Right lobe of liver (tissue), 6 donors: ENCODE data around the gene KIF5C. TPM values are rescaled to one million over a fixed set of nuclear protein-coding genes. Genes with fewer than 3 reads are reported as not detected.

Experiments
- ATAC-seq, 4 donors: fragments of 200-7000 bp; cut with Tn5 transposase; one replicate each; pipeline ENCODE4 v1.9.1; 2020; ENCODE audit warnings: mild to moderate bottlenecking in 4 of 4, moderate library complexity in 4 of 4
- DNase-seq, 3 donors: peaks; one replicate each; pipeline ENCODE4 v3.0.0-alpha.2; 2020
- H3K27ac ChIP-seq, 3 donors: fragments of 200-600 bp; one replicate each; pipeline ENCODE4 v1.8.0; 2022
- H3K27me3 ChIP-seq, 2 donors: fragments of 200-600 bp; one replicate each; pipeline ENCODE4 v1.8.0; 2022
- H3K36me3 ChIP-seq, 4 donors: fragments of 200-600 bp; sonication (generic) in 1 of 4; one replicate each; pipeline versions ENCODE4 v1.5.1 to v1.8.0; 2017 to 2022; ENCODE audit warnings: control low read depth in 1 of 4
- H3K4me1 ChIP-seq, 4 donors: fragments of 200-600 bp; sonication (generic) in 1 of 4; one replicate each; pipeline versions ENCODE4 v1.5.1 to v1.8.0; 2017 to 2022; ENCODE audit warnings: control low read depth in 1 of 4
- H3K4me3 ChIP-seq, 3 donors: fragments of 200-600 bp; one replicate each; pipeline ENCODE4 v1.8.0; 2022
- H3K9me3 ChIP-seq, 4 donors: fragments of 200-600 bp; sonication (generic) in 1 of 4; one replicate each; pipeline versions ENCODE4 v1.5.1 to v1.8.0; 2017 to 2022; ENCODE audit warnings: control low read depth in 1 of 4
- POLR2A ChIP-seq: fragments of 450-650 bp; IDR thresholded peaks from one replicate; pipeline ENCODE4 v1.6.1; 2017; ENCODE audit warnings: antibody characterized with exemption, mild to moderate bottlenecking
- WGBS: methylation state at CpG from one replicate; pipeline ENCODE4 v1.1.6; 2018; ENCODE audit warnings: low coverage, low lambda C conversion rate; ENCODE audit not compliant: insufficient coverage; ENCODE audit errors: missing lambda C conversion rate; 5-methylcytosine and 5-hydroxymethylcytosine counted together
- intact Hi-C, 2 donors: fragments of 100-400 bp; cut with DNase I; formaldehyde crosslinking; loops; one replicate each; pipeline versions ENCODE4 v1.11.2 to v1.14.1; 2022
- total RNA-seq, 6 experiments: library from RNA; depleted of rRNA in 2 of 6; stranded (reverse); fragments of >200 nt in 2 of 6; fragmentation: NEBNext Ultra II Directional in 3 of 6; extraction: Animal tissue kit (Norgen Biotek cat#: 25700) in 3 of 6; gene quantifications; one replicate each; pipeline versions ENCODE4 v1.1.0 to v1.2.4, GENCODE V29; 2016 to 2023
- TF ChIP-seq, protein P1 (sequence below), 4 donors: fragments of 200-600 bp in 3 of 4; fragments of 450-650 bp in 1 of 4; IDR thresholded peaks; one replicate each; pipeline versions ENCODE4 v1.5.1 to v1.8.0; 2016 to 2022; ENCODE audit warnings: antibody characterized with exemption in 4 of 4, mild to moderate bottlenecking in 2 of 4
- donor health status: DM: no; HTN: yes; CAD: no.
- donor health status: DM: no; HTN: no; CAD: no.
- donor health status: DM: no; HTN: no; CAD: no.
- donor health status: DM: no; HTN: yes; CAD: no.
- donor health status: DM: no; HTN: yes; CAD: no.

KIF5C gene
- total RNA-seq, 6 experiments from 2014 or later = 0.07 to 1.1 (median 0.34) TPM

DNA sequence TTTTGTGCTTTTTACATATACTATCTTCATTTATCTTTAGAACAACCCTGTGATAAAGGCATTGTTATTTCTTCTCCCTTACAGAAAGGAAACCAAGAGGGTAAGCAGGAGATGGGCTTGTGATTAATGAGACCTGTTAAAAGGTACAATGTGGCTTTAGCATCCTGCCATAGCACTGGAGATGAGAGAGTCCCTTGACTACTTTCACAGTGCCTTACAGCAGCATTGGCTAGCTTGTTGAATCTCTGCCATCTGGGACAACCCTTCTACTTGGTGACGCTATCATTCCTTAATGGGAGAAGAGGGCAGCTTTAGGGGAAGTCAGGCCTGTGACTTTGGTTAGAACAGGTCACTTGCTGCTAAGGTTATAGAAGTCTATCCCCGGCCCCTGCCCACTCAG is 95.4 kb downstream of the KIF5C start:
- 94% methylated on average over 2 of the region's 2 CpGs for WGBS
- Histone ChIP-seq H3K4me3 (no peak overlapping the region), H3K9me3 (no peaks in the 10 kb centered on the region), H3K27ac (no peak overlapping the region), H3K4me1 (peaks cover 0 to 6% (median 0%) of the 10 kb centered on the region in 4 donors), H3K27me3 (no peaks in the 10 kb centered on the region), H3K36me3 (no peaks in the 10 kb centered on the region)
- intact Hi-C loops = no loop called here
- ATAC-seq (no peak), DNase-seq (no peak)
- no peak for TF ChIP-seq POLR2A
- TF ChIP-seq, protein P1, sequence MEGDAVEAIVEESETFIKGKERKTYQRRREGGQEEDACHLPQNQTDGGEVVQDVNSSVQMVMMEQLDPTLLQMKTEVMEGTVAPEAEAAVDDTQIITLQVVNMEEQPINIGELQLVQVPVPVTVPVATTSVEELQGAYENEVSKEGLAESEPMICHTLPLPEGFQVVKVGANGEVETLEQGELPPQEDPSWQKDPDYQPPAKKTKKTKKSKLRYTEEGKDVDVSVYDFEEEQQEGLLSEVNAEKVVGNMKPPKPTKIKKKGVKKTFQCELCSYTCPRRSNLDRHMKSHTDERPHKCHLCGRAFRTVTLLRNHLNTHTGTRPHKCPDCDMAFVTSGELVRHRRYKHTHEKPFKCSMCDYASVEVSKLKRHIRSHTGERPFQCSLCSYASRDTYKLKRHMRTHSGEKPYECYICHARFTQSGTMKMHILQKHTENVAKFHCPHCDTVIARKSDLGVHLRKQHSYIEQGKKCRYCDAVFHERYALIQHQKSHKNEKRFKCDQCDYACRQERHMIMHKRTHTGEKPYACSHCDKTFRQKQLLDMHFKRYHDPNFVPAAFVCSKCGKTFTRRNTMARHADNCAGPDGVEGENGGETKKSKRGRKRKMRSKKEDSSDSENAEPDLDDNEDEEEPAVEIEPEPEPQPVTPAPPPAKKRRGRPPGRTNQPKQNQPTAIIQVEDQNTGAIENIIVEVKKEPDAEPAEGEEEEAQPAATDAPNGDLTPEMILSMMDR (IDR thresholded peaks at IDR 0.05) = no peak

DNA sequence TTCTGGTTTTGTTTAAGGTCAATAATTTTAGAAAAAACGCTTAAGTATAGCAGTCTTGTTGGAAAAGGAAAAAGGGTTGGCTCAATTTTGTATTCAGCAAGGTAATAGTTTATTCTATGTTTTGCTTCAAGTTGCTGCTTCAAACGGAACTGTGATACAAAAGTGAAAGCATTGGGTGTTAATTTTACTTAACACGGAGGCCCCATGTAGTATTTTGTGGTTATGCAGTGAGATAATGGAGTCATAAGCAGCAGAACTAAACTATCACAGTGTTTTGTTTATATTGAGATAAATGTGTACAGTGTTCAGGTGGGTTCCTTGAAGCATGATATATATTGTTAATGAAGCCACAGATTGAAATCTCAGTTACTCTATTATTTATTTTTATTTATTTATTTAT is 96.5 kb downstream of the KIF5C start:
- TF ChIP-seq, protein P1 (IDR thresholded peaks at IDR 0.05) = no peak
- TF ChIP-seq POLR2A = no peak
- peaks cover 0 to 6% (median 0%) of the 10 kb centered on the region in 4 donors for H3K4me1 ChIP-seq
- no peak overlapping the region for H3K27ac ChIP-seq
- peak in 1 of 4 donors; percentile 45 for ATAC-seq
- intact Hi-C loops = no loop called here
- no peaks in the 10 kb centered on the region for H3K27me3 ChIP-seq
- DNase-seq = no peak
- no peaks in the 10 kb centered on the region for H3K9me3 ChIP-seq
- WGBS = 17% methylated on average over 3 of the region's 3 CpGs
- no peaks in the 10 kb centered on the region for H3K36me3 ChIP-seq
- H3K4me3 ChIP-seq = peak overlapping the region in 1 of 3 donors; percentile 9

DNA sequence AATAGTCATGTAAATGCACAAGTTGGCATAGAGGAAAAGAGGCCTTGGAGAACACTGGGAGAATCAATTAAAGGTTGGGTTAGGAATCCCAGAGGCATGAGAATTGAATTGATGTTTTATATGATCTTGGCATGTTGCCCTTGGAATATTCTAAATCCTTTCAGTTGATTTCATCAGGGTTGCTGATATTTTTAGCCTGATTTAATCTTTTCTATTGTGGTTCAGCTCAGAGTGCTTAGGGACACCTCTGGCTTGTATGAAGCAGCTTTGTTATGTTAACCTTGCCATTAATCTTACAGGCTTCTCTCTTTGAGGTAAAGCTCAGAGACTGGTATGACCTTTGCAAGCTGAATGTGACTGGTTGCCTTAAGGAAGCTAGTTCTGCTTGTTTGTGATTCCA is 99.1 kb downstream of the KIF5C start:
- H3K27me3 ChIP-seq = no peaks in the 10 kb centered on the region
- peaks cover 0 to 12% (median under 1%) of the 10 kb centered on the region in 4 donors for H3K4me1 ChIP-seq
- intact Hi-C loops = no loop called here
- DNase-seq = no peak
- H3K9me3 ChIP-seq = no peaks in the 10 kb centered on the region
- no peak for TF ChIP-seq POLR2A
- TF ChIP-seq, protein P1 (IDR thresholded peaks at IDR 0.05) = no peak
- H3K36me3 ChIP-seq = no peaks in the 10 kb centered on the region
- no peak for ATAC-seq
- no peak overlapping the region for H3K4me3 ChIP-seq
- no peak overlapping the region for H3K27ac ChIP-seq

DNA sequence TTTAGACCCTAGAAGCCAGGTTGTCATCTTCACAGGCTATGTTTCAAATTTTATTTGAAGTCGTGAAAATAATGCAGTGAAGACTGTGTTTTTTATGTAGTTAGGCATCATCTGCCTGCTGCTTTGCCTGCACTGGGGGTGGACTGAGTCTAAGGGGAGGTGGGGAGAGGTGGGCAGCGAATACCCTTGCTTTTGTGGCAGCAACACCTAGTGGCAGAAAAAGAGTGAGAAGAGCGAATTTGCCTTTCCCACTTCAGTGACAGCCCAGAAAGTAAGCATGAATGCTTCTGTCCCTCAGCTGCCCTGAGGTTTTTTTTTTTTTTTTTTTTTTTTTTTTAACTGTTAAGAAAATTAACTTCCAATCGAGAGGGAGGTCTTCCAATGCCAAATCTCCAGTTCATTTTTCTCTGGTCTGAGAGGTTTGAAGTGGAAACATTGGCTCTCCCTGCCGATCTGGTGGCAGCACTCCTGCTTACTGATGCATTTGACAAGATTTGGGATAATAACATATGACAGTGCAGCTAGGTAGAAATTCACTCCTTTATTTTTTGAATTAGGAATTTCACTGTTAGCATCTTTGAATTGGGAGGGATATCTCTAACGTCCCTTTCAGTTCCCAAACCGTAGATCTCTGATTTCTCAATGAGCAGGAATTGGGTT is 103.1 kb downstream of the KIF5C start:
- intact Hi-C loops = no loop called here
- Histone ChIP-seq H3K4me1 (peaks cover 0 to 9% (median 2%) of the 10 kb centered on the region in 4 donors), H3K27me3 (no peaks in the 10 kb centered on the region), H3K27ac (no peak overlapping the region), H3K9me3 (no peaks in the 10 kb centered on the region), H3K4me3 (no peak overlapping the region), H3K36me3 (no peaks in the 10 kb centered on the region)
- no peak for DNase-seq
- no peak for ATAC-seq
- no peak for TF ChIP-seq POLR2A
- TF ChIP-seq, protein P1 (IDR thresholded peaks at IDR 0.05) = no peak
- WGBS = 51% methylated on average over 7 of the region's 7 CpGs
